GM12864 (cell line): ENCODE results near the gene PRKAG2.

Experiments
- DNase-seq: peaks from one replicate; pipeline ENCODE4 v3.0.0-alpha.2; 2011; ENCODE audit warnings: low read depth
- H3K4me3 ChIP-seq: 2 replicates; pipeline ENCODE4 v1.5.1; 2011; ENCODE audit warnings: mild to moderate bottlenecking, low read depth, low read length, control low read depth
- TF ChIP-seq, protein P1 (sequence below): IDR thresholded peaks from 2 replicates; pipeline ENCODE4 v1.5.1; 2011; ENCODE audit warnings: low read depth, mild to moderate bottlenecking, moderate library complexity, low read length, control low read depth, inconsistent platforms; ENCODE audit errors: missing control alignments

The PRKAG2 gene

DNA sequence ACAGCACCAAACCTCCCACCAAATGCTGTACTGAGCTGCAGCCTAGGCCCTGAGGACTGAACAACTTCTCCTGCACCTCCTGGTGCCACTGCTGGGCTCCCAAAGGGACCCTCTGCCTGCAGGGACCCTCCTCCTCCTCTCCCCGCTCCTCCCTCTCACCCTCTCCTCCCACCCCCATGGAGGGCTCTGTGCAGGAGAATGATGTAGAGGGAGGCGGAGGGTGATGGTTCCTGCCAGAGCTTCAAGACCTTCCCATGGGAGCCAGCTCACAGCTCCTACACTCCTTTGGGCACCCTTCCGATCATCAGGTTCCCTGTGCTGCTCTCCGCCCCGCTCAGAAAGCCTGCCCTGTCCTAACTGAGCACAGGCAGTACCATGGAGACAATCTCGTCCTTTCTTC, 97.7 kb downstream of the PRKAG2 start:
- H3K4me3 ChIP-seq: no peak overlapping the region
- DNase-seq: no peak
- TF ChIP-seq, protein P1, sequence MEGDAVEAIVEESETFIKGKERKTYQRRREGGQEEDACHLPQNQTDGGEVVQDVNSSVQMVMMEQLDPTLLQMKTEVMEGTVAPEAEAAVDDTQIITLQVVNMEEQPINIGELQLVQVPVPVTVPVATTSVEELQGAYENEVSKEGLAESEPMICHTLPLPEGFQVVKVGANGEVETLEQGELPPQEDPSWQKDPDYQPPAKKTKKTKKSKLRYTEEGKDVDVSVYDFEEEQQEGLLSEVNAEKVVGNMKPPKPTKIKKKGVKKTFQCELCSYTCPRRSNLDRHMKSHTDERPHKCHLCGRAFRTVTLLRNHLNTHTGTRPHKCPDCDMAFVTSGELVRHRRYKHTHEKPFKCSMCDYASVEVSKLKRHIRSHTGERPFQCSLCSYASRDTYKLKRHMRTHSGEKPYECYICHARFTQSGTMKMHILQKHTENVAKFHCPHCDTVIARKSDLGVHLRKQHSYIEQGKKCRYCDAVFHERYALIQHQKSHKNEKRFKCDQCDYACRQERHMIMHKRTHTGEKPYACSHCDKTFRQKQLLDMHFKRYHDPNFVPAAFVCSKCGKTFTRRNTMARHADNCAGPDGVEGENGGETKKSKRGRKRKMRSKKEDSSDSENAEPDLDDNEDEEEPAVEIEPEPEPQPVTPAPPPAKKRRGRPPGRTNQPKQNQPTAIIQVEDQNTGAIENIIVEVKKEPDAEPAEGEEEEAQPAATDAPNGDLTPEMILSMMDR: no peak

GRCh38 chr7:151777908-151778670, 98.8 kb downstream of the PRKAG2 start:
- DNase-seq: no peak
- no peak overlapping the region for H3K4me3 ChIP-seq
- TF ChIP-seq, protein P1: no peak

DNA sequence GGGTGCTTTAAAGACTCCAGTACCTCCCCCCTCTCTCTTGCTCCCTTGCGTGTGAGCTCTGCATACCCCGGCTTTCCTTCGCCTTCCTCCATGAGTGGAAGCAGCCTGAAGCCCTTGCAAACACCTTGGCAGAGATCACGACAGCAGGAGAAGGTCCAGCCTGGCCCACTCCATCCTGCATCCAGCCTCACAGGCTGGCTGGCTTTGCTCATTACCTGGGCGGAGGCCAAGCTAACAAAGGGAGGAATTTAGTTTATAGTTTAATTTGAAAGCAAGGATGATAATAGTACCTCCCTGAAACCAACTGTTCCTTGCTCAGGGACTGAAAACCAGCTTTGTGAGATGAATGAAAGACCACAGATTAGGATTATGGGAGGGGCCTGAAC, 99.4 kb downstream of the PRKAG2 start:
- TF ChIP-seq, protein P1: no peak
- no peak for DNase-seq
- H3K4me3 ChIP-seq: no peak overlapping the region

DNA sequence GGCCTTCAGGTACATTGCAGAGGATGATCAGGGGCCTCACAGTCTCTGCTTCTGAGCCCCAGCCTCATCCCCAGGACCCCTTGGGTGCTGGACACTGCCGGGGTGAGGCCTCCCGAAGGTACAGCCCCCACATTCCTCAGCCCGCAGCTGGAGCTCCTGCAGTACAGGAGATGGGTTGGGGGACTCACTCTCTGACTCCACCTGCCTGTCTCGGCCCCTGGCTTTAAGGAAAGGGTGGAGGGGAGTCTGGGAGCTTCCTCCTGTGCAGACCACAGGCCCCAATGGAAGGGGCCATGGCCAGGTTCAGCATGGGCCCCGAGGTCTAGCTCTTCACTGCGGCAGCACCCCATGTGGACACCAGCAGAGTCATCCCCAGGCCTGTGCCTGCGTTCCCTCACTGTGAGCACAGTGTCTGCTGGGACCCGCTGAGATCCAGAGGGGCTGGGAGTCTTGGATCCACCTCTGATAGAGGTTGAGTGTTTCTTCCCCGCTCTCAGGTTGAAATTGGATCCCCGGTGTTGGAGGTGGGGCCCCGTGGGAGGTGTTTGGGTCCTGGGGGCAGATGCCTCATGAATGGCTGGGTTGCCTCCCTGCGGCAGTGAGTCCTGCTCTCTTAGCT, 99.9 kb downstream of the PRKAG2 start:
- TF ChIP-seq, protein P1: no peak
- H3K4me3 ChIP-seq: no peak overlapping the region

DNA sequence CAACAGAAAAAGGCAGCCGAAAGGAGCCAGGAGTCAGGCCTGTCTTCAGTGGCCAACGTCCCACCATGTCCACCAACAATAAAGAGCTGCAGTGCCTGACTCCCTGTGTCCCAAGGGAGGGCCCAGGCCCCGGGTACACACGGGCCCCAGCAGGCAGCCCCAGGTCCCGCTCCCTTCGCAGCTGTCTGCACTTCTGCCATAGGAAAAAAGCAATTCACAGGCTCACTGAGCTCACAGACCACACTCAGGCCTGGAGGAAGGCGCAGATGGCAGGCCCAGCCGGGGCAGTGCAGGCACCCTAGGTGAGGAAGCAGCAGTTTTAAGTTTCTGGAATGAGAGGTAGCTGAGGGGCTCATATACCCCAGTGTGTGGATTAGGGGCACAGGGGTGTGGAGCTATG, 100.5 kb downstream of the PRKAG2 start:
- H3K4me3 ChIP-seq: no peak overlapping the region
- TF ChIP-seq, protein P1: no peak
- no peak for DNase-seq

More for the DNA sequence above, 99.9 kb downstream of the PRKAG2 start:
- no peak for DNase-seq

- TF ChIP-seq, protein P1: no peak
- no peak for DNase-seq
Observed at GRCh38 chr7:151775547-151776443, 101.1 kb downstream of the PRKAG2 start.

More at GRCh38 chr7:151775547-151776443, 101.1 kb downstream of the PRKAG2 start:
- no peak overlapping the region for H3K4me3 ChIP-seq
